ENCODE data around the gene LARP4B.

Gene LARP4B

DNA sequence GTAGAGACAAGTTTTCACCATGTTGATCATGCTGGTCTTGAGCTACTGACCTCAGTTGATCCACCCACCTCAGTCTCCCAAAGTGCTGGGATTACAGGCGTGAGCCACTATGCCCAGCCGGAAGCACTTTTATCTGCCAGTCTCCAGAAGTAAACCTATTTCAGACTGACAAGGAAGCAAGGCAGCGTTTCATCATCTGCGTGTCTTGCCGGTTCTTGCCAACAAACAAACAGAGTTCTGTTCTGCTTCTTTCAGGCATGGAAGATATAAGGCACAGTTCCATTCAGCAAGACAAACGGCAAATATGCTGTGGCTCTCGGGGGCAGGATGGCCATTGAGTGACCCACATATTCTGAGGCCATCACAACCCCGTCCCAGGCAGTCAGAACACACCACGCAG is 15.5 kb upstream of the LARP4B start:
- TF ChIP-seq GATA2 (IDR thresholded peaks at IDR 0.05; ENCODE audit: low read depth, low read length) (no peak), GATA3 (IDR thresholded peaks at IDR 0.05; ENCODE audit: low read depth, low read length) (no peak)

DNA sequence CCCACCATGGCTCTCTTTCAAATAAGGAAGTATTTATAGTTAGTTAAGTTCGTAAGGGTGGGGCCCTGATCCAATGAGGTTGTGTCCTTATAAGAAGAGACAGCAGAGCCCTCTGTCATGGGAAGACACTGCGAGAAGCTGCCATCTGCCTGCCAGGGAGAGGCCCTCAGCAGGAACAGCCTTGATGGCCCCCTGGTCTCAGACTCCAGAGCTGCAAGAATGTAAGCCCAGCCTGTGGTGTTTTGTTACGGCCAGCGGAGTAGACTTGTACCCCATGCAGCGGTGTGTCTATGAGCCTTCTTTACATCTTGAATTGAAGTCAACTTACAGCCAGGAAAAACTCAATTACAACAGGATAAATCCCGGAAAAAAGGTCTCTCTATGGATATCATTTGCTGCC is 14.3 kb upstream of the LARP4B start:
- TF ChIP-seq GATA2 (IDR thresholded peaks at IDR 0.05; ENCODE audit: low read depth, low read length) = no peak
- no peak for TF ChIP-seq GATA3 (IDR thresholded peaks at IDR 0.05; ENCODE audit: low read depth, low read length)

DNA sequence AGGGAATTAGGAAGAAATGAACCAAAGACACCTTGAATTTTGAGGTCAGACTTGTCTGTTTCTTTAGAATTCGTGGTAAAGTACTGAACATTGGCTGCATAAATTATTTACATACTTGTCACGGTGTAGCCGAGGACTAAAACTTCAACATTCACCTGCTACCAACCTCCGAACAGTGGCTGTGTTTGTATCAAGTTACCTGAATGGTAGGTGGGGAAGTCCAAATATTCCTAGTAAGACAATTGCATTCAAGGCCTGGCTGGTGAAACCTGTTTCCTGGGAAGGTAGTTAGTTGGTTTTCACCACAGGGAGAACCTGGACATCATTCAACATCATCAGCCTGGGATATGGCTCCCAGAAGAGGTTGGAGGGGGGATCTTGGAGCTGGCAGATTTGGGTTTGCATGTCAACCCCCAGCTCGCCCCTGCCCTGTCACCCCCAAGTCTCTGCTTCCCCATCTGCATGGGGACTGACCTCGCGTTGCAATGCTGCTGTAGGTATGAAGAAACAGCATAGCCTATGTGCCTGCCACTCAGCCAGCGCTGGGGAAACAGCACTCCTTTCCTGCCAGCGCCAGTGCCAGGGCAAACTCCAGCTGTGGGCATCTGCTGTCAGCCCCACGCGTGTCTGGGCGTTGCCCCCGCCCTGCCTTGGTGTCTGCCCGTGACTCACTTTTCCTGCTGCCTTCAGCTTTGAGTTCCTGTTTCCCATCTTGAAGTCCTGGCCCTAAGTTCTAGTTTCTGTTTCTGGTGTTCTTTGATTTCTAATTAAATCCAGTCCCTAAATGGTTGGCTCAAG is 12.7 kb upstream of the LARP4B start:
- TF ChIP-seq GATA2 (IDR thresholded peaks at IDR 0.05; ENCODE audit: low read depth, low read length) (no peak), GATA3 (IDR thresholded peaks at IDR 0.05; ENCODE audit: low read depth, low read length) (no peak)

DNA sequence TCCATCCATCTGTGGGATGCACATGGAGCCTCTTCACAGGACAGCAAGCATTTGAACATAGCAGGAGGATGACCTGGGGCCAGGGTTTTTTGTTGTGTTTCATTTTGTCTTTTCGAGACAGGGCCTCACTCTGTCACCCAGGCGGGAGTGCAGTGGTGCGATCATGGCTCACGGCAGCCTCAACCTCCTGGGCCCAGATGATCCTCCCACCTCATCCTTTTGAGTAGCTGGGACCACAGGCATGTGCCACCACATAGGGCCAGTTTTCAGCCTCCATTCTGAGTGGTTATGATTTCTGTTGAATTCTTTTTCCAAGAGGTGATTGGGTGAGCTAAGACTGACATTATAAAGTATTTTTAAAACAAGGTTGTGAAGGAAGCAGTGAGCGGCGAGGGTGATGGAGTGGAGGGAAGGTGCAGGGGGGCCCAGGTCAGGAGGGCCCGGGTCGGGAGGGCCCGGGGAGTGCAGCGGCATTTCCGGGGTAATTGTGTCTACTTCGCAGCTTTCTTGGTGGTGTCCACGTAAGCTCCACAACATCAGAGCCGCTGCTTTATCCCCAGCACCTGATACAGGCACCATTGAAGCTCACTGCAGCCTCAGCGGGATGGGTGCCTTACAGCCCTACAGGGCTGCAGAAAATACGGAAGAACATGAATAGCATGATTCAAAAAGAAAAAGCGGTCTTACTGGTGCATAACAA is 12.0 kb upstream of the LARP4B start:
- TF ChIP-seq GATA2 (IDR thresholded peaks at IDR 0.05; ENCODE audit: low read depth, low read length) (no peak), GATA3 (IDR thresholded peaks at IDR 0.05; ENCODE audit: low read depth, low read length) (no peak)

DNA sequence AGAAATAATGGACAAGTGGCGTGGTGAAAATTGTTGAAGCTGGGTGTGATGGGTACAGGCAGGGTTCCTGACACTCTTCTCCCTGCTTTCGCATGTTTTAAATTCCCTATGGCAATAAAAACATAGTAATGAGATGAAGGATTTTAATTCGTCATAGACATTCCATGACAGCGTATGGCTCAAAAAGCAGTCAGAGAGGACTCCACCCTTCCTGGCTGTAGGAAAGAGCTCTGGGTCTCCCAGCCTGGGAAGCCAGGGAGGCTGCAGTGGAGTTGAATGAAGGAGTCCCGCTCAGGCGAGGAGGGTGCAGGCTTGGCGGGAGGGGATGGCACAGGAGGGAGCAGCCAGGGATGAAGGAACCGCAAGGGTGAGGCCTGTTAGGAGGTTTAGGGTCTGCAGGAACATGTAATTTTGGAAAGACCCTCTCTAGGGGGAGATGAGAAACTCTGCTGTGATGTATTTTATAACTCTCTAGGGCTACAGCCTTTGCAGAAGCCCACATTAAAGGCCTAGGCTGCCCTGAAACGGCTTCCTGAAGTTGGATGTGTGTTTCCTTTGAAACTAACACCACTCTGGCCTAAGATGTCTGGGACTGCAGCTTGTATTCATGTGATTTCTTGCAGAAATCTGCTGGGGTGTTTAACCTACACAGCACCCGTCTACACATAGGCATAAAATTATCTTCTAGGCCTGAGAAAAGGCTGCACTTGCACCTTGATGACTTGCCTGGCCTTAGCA is 7.6 kb upstream of the LARP4B start:
- no peak for TF ChIP-seq GATA3 (IDR thresholded peaks at IDR 0.05; ENCODE audit: low read depth, low read length)
- no peak for TF ChIP-seq GATA2 (IDR thresholded peaks at IDR 0.05; ENCODE audit: low read depth, low read length)

DNA sequence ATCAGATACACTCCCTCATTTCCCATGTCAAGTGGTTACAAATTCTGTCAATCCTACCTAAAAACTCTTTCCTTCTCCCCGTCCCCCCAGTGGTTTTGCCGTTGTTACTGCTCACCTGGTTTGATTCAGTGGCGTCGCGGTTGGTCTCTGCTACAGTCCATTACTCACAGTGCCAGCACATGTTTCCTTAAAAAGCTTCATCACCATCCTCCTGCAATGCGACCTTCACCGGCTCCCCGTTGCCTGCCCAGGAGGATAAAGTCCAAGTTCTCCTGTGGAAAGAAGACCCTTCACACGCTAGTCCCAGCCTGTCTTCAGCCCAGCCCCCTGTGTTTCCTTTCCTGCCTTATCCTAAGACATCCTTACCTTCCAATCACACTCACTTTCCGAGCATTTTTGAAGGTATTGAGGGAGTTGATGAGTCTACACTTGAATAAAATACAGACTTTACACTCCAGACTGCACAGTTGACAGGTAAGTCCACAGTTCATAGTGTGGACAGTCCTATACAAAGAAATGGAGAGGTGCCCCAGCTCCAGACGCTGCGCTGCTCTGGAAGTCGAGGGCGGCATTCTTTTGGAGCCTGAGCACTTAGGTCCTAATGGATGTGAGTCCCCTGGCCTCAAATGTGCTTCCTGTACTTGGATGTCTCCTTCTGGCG is 3.4 kb upstream of the LARP4B start:
- no peak for TF ChIP-seq GATA2 (IDR thresholded peaks at IDR 0.05; ENCODE audit: low read depth, low read length)
- TF ChIP-seq GATA3 (IDR thresholded peaks at IDR 0.05; ENCODE audit: low read depth, low read length) = no peak

DNA sequence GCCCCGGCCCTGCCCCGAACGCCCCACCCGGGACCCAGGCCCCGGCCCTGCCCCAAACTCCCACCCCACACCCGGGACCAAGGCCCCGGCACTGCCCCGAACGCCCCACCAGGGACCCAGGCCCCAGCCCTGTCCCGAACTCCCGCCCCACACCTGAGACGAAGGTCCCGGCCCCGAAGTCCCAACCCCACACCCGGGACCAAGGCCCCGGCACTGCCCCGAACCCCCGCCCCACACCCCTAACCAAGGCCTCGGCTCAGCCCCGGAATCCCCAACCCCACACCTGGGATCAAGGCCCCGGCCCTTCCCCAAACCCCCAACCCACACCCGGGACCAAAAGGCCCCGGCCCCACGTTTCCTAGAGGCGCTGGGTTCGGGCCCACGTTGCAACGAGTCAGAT is 1.1 kb upstream of the LARP4B start:
- TF ChIP-seq GATA2 (IDR thresholded peaks at IDR 0.05; ENCODE audit: low read depth, low read length) (no peak), GATA3 (IDR thresholded peaks at IDR 0.05; ENCODE audit: low read depth, low read length) (no peak)

DNA sequence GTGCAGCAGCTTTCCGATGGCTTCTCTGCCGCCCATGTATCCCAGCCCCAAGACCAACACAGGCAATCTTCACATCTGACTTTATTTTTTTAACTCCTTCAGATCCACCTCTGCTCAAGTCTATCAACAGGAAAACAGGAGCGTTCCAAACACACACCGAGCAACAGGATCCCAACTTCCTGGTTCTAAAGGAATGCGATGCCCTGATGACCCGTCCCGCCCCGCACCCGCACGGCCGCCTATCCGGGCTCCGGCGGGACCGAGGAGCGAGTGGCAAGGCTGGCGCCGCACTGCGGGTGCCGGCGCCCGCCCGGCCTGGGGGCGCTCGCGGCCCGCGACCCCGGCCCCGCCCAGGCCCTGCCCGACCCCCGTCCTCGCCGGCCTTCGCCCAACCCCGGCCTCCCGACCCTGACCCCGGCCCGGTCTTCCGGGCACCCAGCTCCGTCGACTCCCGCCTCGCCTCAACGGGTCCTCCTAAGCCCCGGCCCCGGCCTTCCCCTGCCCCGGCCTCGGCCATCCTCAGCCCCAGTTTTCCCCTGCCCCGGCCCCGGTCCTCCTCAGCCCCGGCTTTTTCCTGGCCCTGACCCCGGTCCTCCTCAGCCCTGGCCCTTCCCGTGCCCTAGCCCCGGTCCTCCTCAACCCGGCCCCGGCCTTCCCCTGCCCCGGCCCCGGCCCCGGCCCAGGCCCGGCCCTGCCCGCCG is 730 bp downstream of the LARP4B start:
- TF ChIP-seq GATA2 (IDR thresholded peaks at IDR 0.05; ENCODE audit: low read depth, low read length) = no peak
- no peak for TF ChIP-seq GATA3 (IDR thresholded peaks at IDR 0.05; ENCODE audit: low read depth, low read length)

DNA sequence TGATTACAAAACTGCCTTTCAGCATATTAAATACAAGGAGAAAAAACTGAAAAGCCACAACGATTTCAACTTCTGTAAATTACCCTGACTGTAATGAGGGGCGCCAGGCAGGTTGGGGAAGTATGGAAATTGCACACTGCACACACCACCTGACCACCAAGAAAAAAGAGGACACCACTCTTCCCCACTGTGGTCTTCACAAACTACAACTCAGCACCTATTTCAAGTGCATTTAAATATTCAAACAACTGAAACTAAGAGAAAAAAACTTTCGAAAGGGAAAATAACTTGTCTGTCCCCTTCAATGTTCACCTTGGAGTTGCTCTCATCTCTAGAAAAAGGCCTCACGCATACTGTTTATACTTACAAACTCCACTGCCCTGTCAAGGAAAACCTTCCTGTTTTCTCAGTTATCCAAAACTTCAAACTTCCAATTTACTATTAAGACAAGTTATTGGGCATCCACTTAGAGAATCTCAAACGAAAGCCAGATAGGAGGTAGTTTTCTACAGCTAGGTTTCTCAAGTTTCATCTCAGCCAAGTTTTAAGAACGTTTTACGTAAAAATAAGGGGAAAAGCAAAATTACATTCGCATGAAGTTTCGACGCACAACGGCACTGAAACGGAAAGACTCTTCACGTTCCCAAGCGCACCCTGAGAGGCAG is 1.4 kb downstream of the LARP4B start:
- TF ChIP-seq GATA3 (IDR thresholded peaks at IDR 0.05; ENCODE audit: low read depth, low read length) = no peak

DNA sequence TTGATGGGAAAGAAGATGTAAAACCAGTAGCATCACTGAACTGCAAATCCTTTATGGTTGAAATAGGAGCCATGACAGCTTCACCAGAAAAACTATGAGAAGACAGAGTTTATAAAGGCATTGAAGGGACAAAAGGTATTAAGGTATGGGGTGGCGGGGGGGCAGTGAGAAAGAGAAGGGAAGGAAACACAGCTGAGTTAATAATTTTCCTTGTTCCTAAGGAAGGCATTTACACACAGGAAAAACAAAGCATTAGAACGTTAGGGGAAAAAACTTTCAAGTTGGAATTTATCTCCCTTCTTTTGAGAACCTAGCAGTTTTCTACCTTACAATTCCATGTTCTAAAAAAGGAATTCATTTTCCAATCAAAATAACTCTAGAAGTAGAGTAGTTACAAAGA is 4.4 kb downstream of the LARP4B start:
- TF ChIP-seq GATA2 (IDR thresholded peaks at IDR 0.05; ENCODE audit: low read depth, low read length) (no peak), GATA3 (IDR thresholded peaks at IDR 0.05; ENCODE audit: low read depth, low read length) (no peak)

DNA sequence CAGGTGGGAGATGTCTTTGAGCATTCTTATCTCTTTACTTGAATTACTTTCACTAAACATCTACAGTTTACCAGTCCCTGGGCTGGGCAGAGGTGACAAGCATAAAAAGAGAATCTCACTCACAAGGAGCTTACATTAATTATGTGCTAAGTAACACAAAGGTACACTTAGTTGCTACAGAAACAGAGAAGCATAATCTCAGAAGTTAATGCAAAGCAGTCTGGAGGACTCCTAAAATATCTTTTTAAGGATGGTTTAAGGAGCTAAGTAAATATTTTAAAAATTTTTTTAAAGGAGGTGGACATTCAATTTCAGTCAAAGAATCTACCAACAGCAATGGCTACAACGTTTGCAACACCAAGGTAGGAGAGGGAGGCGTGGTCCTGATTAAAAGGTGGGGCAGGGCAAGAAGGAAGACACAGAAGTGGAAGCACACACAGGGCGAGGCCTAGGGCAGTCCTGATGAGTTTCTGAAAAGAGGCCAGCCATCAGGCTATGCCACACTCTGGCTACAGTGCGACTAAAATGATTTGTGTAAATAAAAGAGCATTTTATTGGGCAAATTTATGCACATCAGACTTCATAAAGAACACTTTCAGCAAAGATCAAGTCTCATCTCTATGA is 5.3 kb downstream of the LARP4B start:
- no peak for TF ChIP-seq GATA2 (IDR thresholded peaks at IDR 0.05; ENCODE audit: low read depth, low read length)
- TF ChIP-seq GATA3 (IDR thresholded peaks at IDR 0.05; ENCODE audit: low read depth, low read length) = no peak

DNA sequence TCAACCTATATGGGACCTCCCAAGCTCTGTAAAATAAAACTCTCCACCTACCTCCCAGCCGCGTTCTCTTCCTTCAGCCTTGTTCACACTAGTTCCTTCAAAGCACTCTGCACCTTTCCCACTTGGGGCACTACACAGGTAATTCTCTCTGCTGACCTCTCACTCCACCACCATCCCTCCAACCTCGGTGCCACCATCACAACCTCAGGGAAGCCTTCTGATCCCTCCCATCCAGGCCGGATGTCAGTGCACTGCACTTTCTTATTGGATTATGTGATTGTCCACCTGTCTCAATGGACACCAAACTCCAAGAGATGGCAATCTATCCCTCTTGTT is 7.0 kb downstream of the LARP4B start:
- no peak for TF ChIP-seq GATA2 (IDR thresholded peaks at IDR 0.05; ENCODE audit: low read depth, low read length)
- TF ChIP-seq GATA3 (IDR thresholded peaks at IDR 0.05; ENCODE audit: low read depth, low read length) = no peak
